ENCODE results near the gene FHAD1.

FHAD1 gene

GRCh38 chr1:15436881-15437442, 189.9 kb downstream of the FHAD1 start:
- Histone ChIP-seq H3K27ac (no peak overlapping the region), H3K4me3 (no peak overlapping the region)

DNA sequence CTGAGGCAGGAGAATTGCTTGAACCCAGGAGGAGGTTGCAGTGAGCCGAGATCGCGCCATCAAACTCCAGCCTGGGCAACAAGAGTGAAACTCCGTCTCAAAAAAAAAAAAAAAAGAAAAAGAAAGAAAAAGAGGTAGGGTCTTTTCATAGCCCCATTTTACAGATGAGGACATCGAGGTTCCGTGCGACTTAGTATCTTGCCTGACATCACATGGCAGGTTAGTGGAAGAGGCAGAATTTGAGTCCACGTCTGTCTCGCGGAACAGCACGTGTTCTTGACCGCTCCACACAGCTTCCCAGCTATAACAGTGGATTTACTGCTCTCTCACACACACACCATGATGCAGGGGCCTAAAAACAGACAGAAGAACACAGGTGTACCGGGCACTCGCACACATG, 192.3 kb downstream of the FHAD1 start:
- H3K27ac ChIP-seq = no peak overlapping the region

DNA sequence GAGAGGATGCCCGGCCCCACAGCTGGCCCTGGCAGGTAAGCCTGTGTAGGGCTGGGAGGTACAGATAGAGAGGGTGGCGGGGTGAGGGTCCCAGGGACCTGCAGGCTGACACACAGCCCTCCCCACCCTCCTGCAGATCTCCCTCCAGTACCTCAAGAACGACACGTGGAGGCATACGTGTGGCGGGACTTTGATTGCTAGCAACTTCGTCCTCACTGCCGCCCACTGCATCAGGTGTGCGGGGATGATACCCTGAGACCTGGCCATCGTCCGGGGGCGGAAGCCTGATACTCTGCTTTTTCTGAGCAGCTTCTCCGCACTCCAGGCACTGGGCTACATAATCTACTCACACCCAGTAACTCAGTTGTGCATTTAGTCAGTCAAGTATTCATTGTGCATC, 193.3 kb downstream of the FHAD1 start:
- no peak overlapping the region for H3K4me3 ChIP-seq
- no peak overlapping the region for H3K27ac ChIP-seq

More for the DNA sequence above, 192.3 kb downstream of the FHAD1 start:
- H3K4me3 ChIP-seq = no peak overlapping the region

- no peak overlapping the region for H3K27ac ChIP-seq
- H3K4me3 ChIP-seq = no peak overlapping the region
Measured at GRCh38 chr1:15441247-15441646, 194.2 kb downstream of the FHAD1 start.

DNA sequence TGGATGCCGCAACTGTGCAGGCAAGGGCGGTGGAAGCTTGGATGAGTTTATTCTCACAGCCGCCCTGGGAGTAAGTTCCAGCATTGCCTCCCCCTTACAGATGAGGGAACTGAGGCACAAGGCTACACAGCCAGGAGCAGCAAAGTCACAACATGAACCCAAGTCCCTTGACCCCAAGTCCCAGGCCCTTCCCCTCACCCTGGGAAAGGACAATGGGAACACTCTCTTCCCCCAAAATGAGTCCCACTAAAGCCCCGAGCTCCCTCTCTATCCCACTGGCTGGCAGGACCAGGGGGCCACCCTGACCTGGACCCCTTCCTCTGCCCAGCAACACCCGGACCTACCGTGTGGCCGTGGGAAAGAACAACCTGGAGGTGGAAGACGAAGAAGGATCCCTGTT, 195.1 kb downstream of the FHAD1 start:
- Histone ChIP-seq H3K27ac (no peak overlapping the region), H3K4me3 (no peak overlapping the region)

- H3K4me3 ChIP-seq = no peak overlapping the region
- H3K27ac ChIP-seq = no peak overlapping the region
Measured at GRCh38 chr1:15442759-15443158, 195.7 kb downstream of the FHAD1 start.

GRCh38 chr1:15443281-15443680, 196.3 kb downstream of the FHAD1 start:
- Histone ChIP-seq H3K4me3 (no peak overlapping the region), H3K27ac (no peak overlapping the region)

DNA sequence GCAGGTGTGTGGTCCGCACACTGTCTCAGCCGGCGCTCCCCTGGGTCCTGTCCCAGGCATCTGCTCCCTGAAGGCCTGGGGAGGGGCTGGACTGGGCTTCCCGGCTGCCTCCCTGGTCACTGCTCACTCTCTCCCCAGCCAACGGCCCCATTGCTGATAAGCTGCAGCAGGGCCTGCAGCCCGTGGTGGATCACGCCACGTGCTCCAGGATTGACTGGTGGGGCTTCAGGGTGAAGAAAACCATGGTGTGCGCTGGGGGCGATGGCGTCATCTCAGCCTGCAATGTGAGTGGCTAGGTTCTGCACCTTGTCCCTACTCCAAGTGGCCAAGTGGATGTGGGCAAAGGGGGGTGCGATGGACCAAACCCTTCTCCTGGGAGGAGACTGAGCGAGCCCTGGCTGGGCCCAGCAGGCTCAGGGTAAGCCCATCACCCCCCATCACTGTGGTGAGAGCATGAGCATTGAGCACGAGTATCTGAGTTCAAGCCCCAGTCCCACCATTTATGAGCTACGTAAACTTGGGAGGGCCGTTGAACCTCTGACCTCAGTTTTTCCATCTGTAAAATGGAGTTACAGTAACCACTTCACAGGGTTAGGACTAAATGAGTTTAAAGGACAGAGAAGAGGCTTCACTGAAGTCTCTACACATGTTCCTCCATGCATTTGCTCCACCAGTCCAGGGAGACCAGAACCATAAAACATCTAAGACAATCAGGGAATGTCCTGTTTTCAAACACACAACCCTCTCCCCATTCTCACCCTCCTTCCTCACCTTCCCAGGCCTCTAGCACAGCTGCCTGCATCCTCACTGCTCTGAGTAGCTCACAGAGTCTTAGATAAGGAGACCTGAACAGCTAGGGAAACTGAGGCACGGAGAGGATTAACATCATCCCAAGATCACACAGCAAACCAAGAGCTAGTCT, 197.7 kb downstream of the FHAD1 start:
- Histone ChIP-seq H3K27ac (no peak overlapping the region), H3K4me3 (no peak overlapping the region)

- H3K27ac ChIP-seq = no peak overlapping the region
- H3K4me3 ChIP-seq = no peak overlapping the region
Measured at GRCh38 chr1:15445390-15446122, 198.5 kb downstream of the FHAD1 start.

DNA sequence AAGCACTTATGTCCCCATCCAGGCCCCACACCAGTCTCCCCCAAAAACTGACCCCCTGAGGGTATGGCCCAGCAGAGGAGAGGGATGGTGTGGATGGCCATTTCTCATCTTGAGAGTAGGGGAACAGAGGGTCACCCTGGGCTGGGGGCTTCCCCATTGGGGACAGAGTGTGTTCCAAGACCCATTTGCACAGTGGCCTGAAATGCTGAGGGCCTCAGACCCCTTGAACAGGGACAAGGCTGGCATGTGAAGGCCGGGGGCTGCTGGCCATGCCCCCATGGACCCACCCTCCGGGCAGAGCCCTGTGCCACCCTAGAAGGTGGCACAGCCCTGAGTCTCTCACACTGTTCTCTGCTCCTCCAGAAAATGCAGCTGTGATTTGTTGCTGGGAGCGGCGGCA, 199.2 kb downstream of the FHAD1 start:
- Histone ChIP-seq H3K4me3 (no peak overlapping the region), H3K27ac (no peak overlapping the region)
